ENCODE data around the gene CYP26C1. TPM values are rescaled to one million over a fixed set of nuclear protein-coding genes. Genes with fewer than 3 reads are reported as not detected.

The CYP26C1 gene
- total RNA-seq, 1 experiment from 2014 or later: 0.07 TPM

GRCh38 chr10:93091960-93092359, 31.4 kb downstream of the CYP26C1 start:
- POLR2A ChIA-PET: no interaction called here
- Histone ChIP-seq H3K9me2 (ENCODE audit: insufficient read depth) (no peaks in the 10 kb centered on the region), H3K27ac (ENCODE audit: low read depth, low read length) (no peak overlapping the region), H3K4me2 (ENCODE audit: low read length) (no peak overlapping the region), H3K9me3 (ENCODE audit: control insufficient read depth in 1 of 2, insufficient read depth in 1 of 2, low read depth in 1 of 2, low read length in 2 of 2) (no peaks in the 10 kb centered on the region), H3K36me3 (ENCODE audit: control insufficient read depth in 1 of 2, insufficient read depth in 2 of 2, low read length in 2 of 2) (no peaks in the 10 kb centered on the region), H3K27me3 (ENCODE audit: insufficient read depth, low read length) (no peaks in the 10 kb centered on the region), H4K20me1 (ENCODE audit: insufficient read depth) (no peaks in the 10 kb centered on the region), H2AFZ (ENCODE audit: low read depth, low read length, poor library complexity, severe bottlenecking) (no peak overlapping the region), H3K9ac (ENCODE audit: low read length) (no peak overlapping the region), H3K4me3 (replicated peaks in 1 of 2; ENCODE audit: low read depth in 1 of 2, low read length in 2 of 2) (no peak overlapping the region), H3K79me2 (ENCODE audit: insufficient read depth, low read length) (no peaks in the 10 kb centered on the region), H3K4me1 (ENCODE audit: control insufficient read depth in 1 of 2, insufficient read depth in 2 of 2, low read length in 2 of 2) (no peaks in the 10 kb centered on the region)
- no TSS peak for BruUV-seq (replicated peaks)
- TF ChIP-seq ZBTB33 (IDR thresholded peaks at IDR 0.05; ENCODE audit: extremely low read depth, insufficient replicate concordance, low read length): no peak
- no peak for TF ChIP-seq EGR1 (IDR thresholded peaks at IDR 0.05; ENCODE audit: low read depth)
- no peak for TF ChIP-seq JUND (IDR thresholded peaks at IDR 0.05)
- TF ChIP-seq EZH2 (IDR thresholded peaks at IDR 0.05): no peak
- TF ChIP-seq POLR2A (IDR thresholded peaks at IDR 0.05; ENCODE audit: borderline replicate concordance, extremely low read depth, insufficient read depth, insufficient read length): no peak
- TF ChIP-seq ATF3 (IDR thresholded peaks at IDR 0.05): no peak
- no peak for TF ChIP-seq TCF7L2 (IDR thresholded peaks at IDR 0.05; ENCODE audit: borderline replicate concordance, extremely low read depth, insufficient read depth, insufficient read length)
- TF ChIP-seq ZFX (IDR thresholded peaks at IDR 0.05): no peak
- TF ChIP-seq SP1 (IDR thresholded peaks at IDR 0.05; ENCODE audit: low read depth): no peak
- TF ChIP-seq POLR2AphosphoS5 (IDR thresholded peaks at IDR 0.05; ENCODE audit: low read depth, low read length): no peak
- no peak for TF ChIP-seq ZNF274 (IDR thresholded peaks at IDR 0.05; ENCODE audit: low read depth, low read length)
- TF ChIP-seq YY1 (IDR thresholded peaks at IDR 0.05; ENCODE audit: extremely low read depth, insufficient replicate concordance, low read depth, low read length): no peak
- TF ChIP-seq MAX (IDR thresholded peaks at IDR 0.05): no peak
- TF ChIP-seq RAD21 (IDR thresholded peaks at IDR 0.05; ENCODE audit: low read depth): no peak
- TF ChIP-seq EZH2phosphoT487 (IDR thresholded peaks at IDR 0.05; ENCODE audit: borderline replicate concordance): no peak
- no peak for TF ChIP-seq ELF1 (IDR thresholded peaks at IDR 0.05; ENCODE audit: borderline replicate concordance, low read depth)
- TF ChIP-seq CEBPB (IDR thresholded peaks at IDR 0.05; ENCODE audit: low read depth): no peak
- TF ChIP-seq REST (IDR thresholded peaks at IDR 0.05; ENCODE audit: low read depth): no peak
- TF ChIP-seq CBX3 (IDR thresholded peaks at IDR 0.05; ENCODE audit: low read depth): no peak
- intact Hi-C loops (cut with micrococcal nuclease): no loop called here
- RAD21 ChIA-PET (ENCODE audit: low non-redundant PET in 1 of 2, low total read pairs in 2 of 2, uncharacterized antibody in 2 of 2, unreplicated experiment in 2 of 2): no interaction called here
- DNase-seq (ENCODE audit: low read depth, low spot score): no peak
- CTCF ChIA-PET: no interaction called here
- no peak for ATAC-seq

Data from HCT116 (cell line).